ENCODE data around the gene PARP15. TPM values are rescaled to one million over a fixed set of nuclear protein-coding genes. Genes with fewer than 3 reads are reported as not detected.

Gene PARP15
- total RNA-seq, 1 experiment from 2014 or later = 0.12 TPM

DNA sequence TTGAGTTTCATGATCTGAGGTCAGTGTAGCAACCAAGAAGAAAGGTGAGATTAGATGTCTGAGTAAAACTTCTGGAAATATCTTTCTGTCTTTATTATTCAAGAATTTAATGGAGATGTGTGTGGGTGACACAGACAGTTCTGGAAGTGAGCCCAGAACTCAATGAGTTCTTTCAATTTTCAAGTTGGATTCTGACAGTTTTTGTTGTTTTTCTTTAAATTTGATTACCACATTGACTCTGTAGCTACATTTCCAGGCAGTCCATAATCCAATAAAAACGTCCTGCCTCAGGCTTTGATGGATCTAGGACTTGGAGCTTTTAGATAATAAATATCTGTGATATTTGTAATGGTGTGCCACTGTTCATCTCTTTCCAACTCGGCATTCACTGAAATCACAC lies 99.3 kb downstream of the PARP15 start:
- H3K27ac ChIP-seq (ENCODE audit: low read depth, low read length) = no peak overlapping the region
- H3K79me2 ChIP-seq (ENCODE audit: insufficient read depth, low read length) = peaks cover 5% of the 10 kb centered on the region; the same call in 1 of the 2 replicates
- no peaks in the 10 kb centered on the region for H3K27me3 ChIP-seq (ENCODE audit: insufficient read depth, low read length)
- H3K9ac ChIP-seq (ENCODE audit: low read length) = no peak overlapping the region
- BruUV-seq (replicated peaks) = no TSS peak
- H3K4me2 ChIP-seq (ENCODE audit: low read length) = no peak overlapping the region
- intact Hi-C loops (cut with micrococcal nuclease) = loop anchor here (5.0 kb wide), 1 partner anchor 574 kb away; no protein-coding TSS in a partner anchor
- H3K36me3 ChIP-seq (ENCODE audit: control insufficient read depth in 1 of 2, insufficient read depth in 2 of 2, low read length in 2 of 2) = no peaks in the 10 kb centered on the region
- CTCF ChIA-PET = no interaction called here
- H2AFZ ChIP-seq (ENCODE audit: low read depth, low read length, poor library complexity, severe bottlenecking) = no peak overlapping the region
- POLR2A ChIA-PET = no interaction called here
- DNase-seq (ENCODE audit: low read depth, low spot score) (no peak), ATAC-seq (no peak)
- H3K4me1 ChIP-seq (ENCODE audit: control insufficient read depth in 1 of 2, insufficient read depth in 2 of 2, low read length in 2 of 2) = peaks cover 13 to 25% of the 10 kb centered on the region in 2 experiments; a peak in 3 of 4 replicates
- TF ChIP-seq YY1 (IDR thresholded peaks at IDR 0.05; ENCODE audit: extremely low read depth, insufficient replicate concordance, low read depth, low read length) (no peak), CBX3 (IDR thresholded peaks at IDR 0.05; ENCODE audit: low read depth) (no peak)
- RAD21 ChIA-PET (ENCODE audit: low non-redundant PET in 1 of 2, low total read pairs in 2 of 2, uncharacterized antibody in 2 of 2, unreplicated experiment in 2 of 2) = no interaction called here
- H4K20me1 ChIP-seq (ENCODE audit: insufficient read depth) = no peaks in the 10 kb centered on the region
- H3K9me2 ChIP-seq (ENCODE audit: insufficient read depth) = no peaks in the 10 kb centered on the region; the same call in 1 of the 2 replicates
- no peak overlapping the region for H3K4me3 ChIP-seq (replicated peaks in 1 of 2; ENCODE audit: low read depth in 1 of 2, low read length in 2 of 2)
- H3K9me3 ChIP-seq (ENCODE audit: control insufficient read depth in 1 of 2, insufficient read depth in 1 of 2, low read depth in 1 of 2, low read length in 2 of 2) = no peaks in the 10 kb centered on the region

DNA sequence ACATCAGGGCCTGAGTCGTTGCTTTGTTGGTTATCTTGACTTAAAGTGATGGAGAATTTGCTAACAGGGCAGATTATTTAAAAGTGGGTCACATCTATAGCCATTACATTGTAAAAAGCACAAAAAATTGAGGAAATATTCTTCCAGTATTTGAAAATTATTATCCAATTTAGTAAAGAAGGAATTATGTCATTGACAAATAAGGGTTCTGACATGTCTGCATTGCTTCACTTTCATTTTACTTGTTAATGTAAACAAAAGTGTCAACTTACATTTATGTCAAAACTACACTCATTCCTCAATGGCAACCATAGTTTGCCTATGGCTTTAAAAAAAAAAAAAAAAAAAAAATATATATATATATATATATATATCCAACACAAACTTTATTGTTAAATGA lies 99.8 kb downstream of the PARP15 start:
- Histone ChIP-seq H3K9ac (ENCODE audit: low read length) (no peak overlapping the region), H3K4me3 (replicated peaks in 1 of 2; ENCODE audit: low read depth in 1 of 2, low read length in 2 of 2) (no peak overlapping the region), H3K9me2 (ENCODE audit: insufficient read depth) (no peaks in the 10 kb centered on the region), H3K27me3 (ENCODE audit: insufficient read depth, low read length) (no peaks in the 10 kb centered on the region), H3K27ac (ENCODE audit: low read depth, low read length) (no peak overlapping the region), H2AFZ (ENCODE audit: low read depth, low read length, poor library complexity, severe bottlenecking) (no peak overlapping the region), H3K36me3 (ENCODE audit: control insufficient read depth in 1 of 2, insufficient read depth in 2 of 2, low read length in 2 of 2) (no peaks in the 10 kb centered on the region), H3K4me2 (ENCODE audit: low read length) (no peak overlapping the region), H3K79me2 (ENCODE audit: insufficient read depth, low read length) (peaks cover 7% of the 10 kb centered on the region; the same call in 1 of the 2 replicates), H3K4me1 (ENCODE audit: control insufficient read depth in 1 of 2, insufficient read depth in 2 of 2, low read length in 2 of 2) (peaks cover 13 to 29% of the 10 kb centered on the region in 2 experiments; a peak in 3 of 4 replicates), H3K9me3 (ENCODE audit: control insufficient read depth in 1 of 2, insufficient read depth in 1 of 2, low read depth in 1 of 2, low read length in 2 of 2) (no peaks in the 10 kb centered on the region), H4K20me1 (ENCODE audit: insufficient read depth) (no peaks in the 10 kb centered on the region)
- CTCF ChIA-PET = no interaction called here
- POLR2A ChIA-PET = no interaction called here
- RAD21 ChIA-PET (ENCODE audit: low non-redundant PET in 1 of 2, low total read pairs in 2 of 2, uncharacterized antibody in 2 of 2, unreplicated experiment in 2 of 2) = no interaction called here
- TF ChIP-seq ELF1 (IDR thresholded peaks at IDR 0.05; ENCODE audit: borderline replicate concordance, low read depth) = no peak
- no peak for TF ChIP-seq TCF7L2 (IDR thresholded peaks at IDR 0.05; ENCODE audit: borderline replicate concordance, extremely low read depth, insufficient read depth, insufficient read length)
- no peak for TF ChIP-seq ZFX (IDR thresholded peaks at IDR 0.05)
- TF ChIP-seq MAX (IDR thresholded peaks at IDR 0.05) = no peak
- no peak for TF ChIP-seq CEBPB (IDR thresholded peaks at IDR 0.05; ENCODE audit: low read depth)
- TF ChIP-seq EZH2phosphoT487 (IDR thresholded peaks at IDR 0.05; ENCODE audit: borderline replicate concordance) = no peak
- no peak for TF ChIP-seq POLR2A (IDR thresholded peaks at IDR 0.05; ENCODE audit: borderline replicate concordance, extremely low read depth, insufficient read depth, insufficient read length)
- no TSS peak for BruUV-seq (replicated peaks)
- no peak for DNase-seq (ENCODE audit: low read depth, low spot score)
- intact Hi-C loops (cut with micrococcal nuclease) = loop anchor here (5.0 kb wide), 1 partner anchor 575 kb away; no protein-coding TSS in a partner anchor
- ATAC-seq = no peak
